Astrocyte (in vitro differentiated cells and primary cell): Measurements from ENCODE around the gene KIF26B. TPM values are rescaled to one million over a fixed set of nuclear protein-coding genes. Genes with fewer than 3 reads are reported as not detected.

ENCODE experiments used
- DNase-seq: peaks from one replicate; pipeline ENCODE4 v3.0.0-alpha.2; 2010; ENCODE audit warnings: low read depth
- FAIRE-seq: peaks from 2 replicates; lab custom pipeline; 2011; peaks lifted over from hg19 to GRCh38; lab: Jason Lieb, UNC
- H2AFZ ChIP-seq: 2 replicates; pipeline ENCODE4 v1.6.0; 2012; ENCODE audit warnings: low read depth, low read length, inconsistent platforms
- H3K27ac ChIP-seq: 2 replicates; pipeline ENCODE4 v1.5.1; 2011; ENCODE audit warnings: low read depth, low read length, inconsistent platforms
- H3K27me3 ChIP-seq: 2 replicates; pipeline ENCODE4 v1.6.0; 2011; ENCODE audit warnings: low read length, inconsistent platforms; ENCODE audit not compliant: insufficient read depth
- H3K36me3 ChIP-seq: 2 replicates; pipeline ENCODE4 v1.5.1; 2011; ENCODE audit warnings: low read length, inconsistent platforms; ENCODE audit not compliant: insufficient read depth
- H3K4me1 ChIP-seq: 2 replicates; pipeline ENCODE4 v1.5.1; 2011; ENCODE audit warnings: low read length, inconsistent platforms; ENCODE audit not compliant: insufficient read depth
- H3K4me2 ChIP-seq: 2 replicates; pipeline ENCODE4 v1.6.0; 2012; ENCODE audit warnings: low read length, inconsistent platforms
- H3K4me3 ChIP-seq: 2 replicates; pipeline ENCODE4 v1.5.1; 2011; ENCODE audit warnings: low read depth, mild to moderate bottlenecking, low read length, inconsistent platforms; ENCODE audit not compliant: insufficient read depth
- H3K79me2 ChIP-seq: 2 replicates; pipeline ENCODE4 v1.6.0; 2012; ENCODE audit warnings: mild to moderate bottlenecking, low read length, inconsistent platforms; ENCODE audit not compliant: insufficient read depth
- H3K9ac ChIP-seq: 2 replicates; pipeline ENCODE4 v1.6.0; 2012; ENCODE audit warnings: mild to moderate bottlenecking, low read length, inconsistent platforms
- H3K9me3 ChIP-seq: 2 replicates; pipeline ENCODE4 v1.5.1; 2012; ENCODE audit warnings: low read depth, mild to moderate bottlenecking, low read length, inconsistent platforms; ENCODE audit not compliant: insufficient read depth
- H4K20me1 ChIP-seq: 2 replicates; pipeline ENCODE4 v1.6.0; 2012; ENCODE audit warnings: low read length, inconsistent platforms; ENCODE audit not compliant: insufficient read depth
- H3K27ac Mint-ChIP-seq: one replicate; pipeline ENCODE4 v1.8.0; 2021; ENCODE audit warnings: mild to moderate bottlenecking, mixed read lengths; ENCODE audit not compliant: unreplicated experiment
- H3K27me3 Mint-ChIP-seq: one replicate; pipeline ENCODE4 v1.8.0; 2021; ENCODE audit warnings: low read depth, mixed read lengths; ENCODE audit not compliant: unreplicated experiment
- H3K36me3 Mint-ChIP-seq: one replicate; pipeline ENCODE4 v1.8.0; 2021; ENCODE audit warnings: low read depth, mixed read lengths; ENCODE audit not compliant: unreplicated experiment
- H3K4me1 Mint-ChIP-seq: one replicate; pipeline ENCODE4 v1.8.0; 2021; ENCODE audit warnings: low read depth, mixed read lengths; ENCODE audit not compliant: unreplicated experiment
- H3K4me3 Mint-ChIP-seq: one replicate; pipeline ENCODE4 v1.8.0; 2021; ENCODE audit warnings: mild to moderate bottlenecking, moderate library complexity, mixed read lengths; ENCODE audit not compliant: unreplicated experiment
- H3K9me3 Mint-ChIP-seq: one replicate; pipeline ENCODE4 v1.8.0; 2021; ENCODE audit warnings: mild to moderate bottlenecking, mixed read lengths; ENCODE audit not compliant: unreplicated experiment
- CTCF ChIP-seq: IDR thresholded peaks from 2 replicates; pipeline ENCODE4 v1.5.1; 2011; ENCODE audit warnings: low read depth, mild to moderate bottlenecking, inconsistent platforms, low read length, moderate library complexity; ENCODE audit not compliant: insufficient read depth
- EZH2 ChIP-seq: IDR thresholded peaks from 2 replicates; pipeline ENCODE4 v1.6.1; 2012; ENCODE audit warnings: mild to moderate bottlenecking, low read length, inconsistent platforms; ENCODE audit not compliant: insufficient read depth
- total RNA-seq: library from RNA; stranded (reverse); gene quantifications from 2 replicates; pipeline ENCODE4 v1.2.1, GENCODE V29; 2021

KIF26B gene
- total RNA-seq, 1 donor from 2014 or later = 6.8 TPM

- no peaks in the 10 kb centered on the region for H3K27me3 ChIP-seq
- H3K4me2 ChIP-seq = no peak overlapping the region
- DNase-seq = no peak
- Mint-ChIP-seq H3K9me3 (peaks cover 2% of the 10 kb centered on the region), H3K4me1 (peaks cover 15% of the 10 kb centered on the region), H3K36me3 (peaks cover 4% of the 10 kb centered on the region), H3K27me3 (no peaks in the 10 kb centered on the region), H3K27ac (no peak overlapping the region), H3K4me3 (no peak overlapping the region)
- FAIRE-seq = no peak
- no peak for TF ChIP-seq CTCF
- no peak for TF ChIP-seq EZH2
- H3K9me3 ChIP-seq = no peaks in the 10 kb centered on the region
- H4K20me1 ChIP-seq = peaks cover 15% of the 10 kb centered on the region
- H3K4me1 ChIP-seq = no peaks in the 10 kb centered on the region
- H3K27ac ChIP-seq = no peak overlapping the region
- H3K79me2 ChIP-seq = no peaks in the 10 kb centered on the region
- no peak overlapping the region for H3K9ac ChIP-seq
- H3K4me3 ChIP-seq = no peak overlapping the region
- no peak overlapping the region for H2AFZ ChIP-seq
- H3K36me3 ChIP-seq = no peaks in the 10 kb centered on the region
Measured at GRCh38 chr1:245263529-245264095, 108.8 kb downstream of the KIF26B start.

GRCh38 chr1:245264226-245264625, 109.4 kb downstream of the KIF26B start:
- H3K36me3 Mint-ChIP-seq = peaks cover 1% of the 10 kb centered on the region
- H3K4me3 Mint-ChIP-seq = no peak overlapping the region
- Histone ChIP-seq H3K27ac (no peak overlapping the region), H3K9ac (no peak overlapping the region), H3K36me3 (no peaks in the 10 kb centered on the region), H3K79me2 (no peaks in the 10 kb centered on the region), H3K9me3 (no peaks in the 10 kb centered on the region), H3K4me2 (no peak overlapping the region), H3K4me1 (no peaks in the 10 kb centered on the region), H3K27me3 (no peaks in the 10 kb centered on the region), H4K20me1 (peaks cover 14% of the 10 kb centered on the region), H2AFZ (no peak overlapping the region), H3K4me3 (no peak overlapping the region)
- H3K9me3 Mint-ChIP-seq = peaks cover under 1% of the 10 kb centered on the region
- H3K27ac Mint-ChIP-seq = no peak overlapping the region
- H3K4me1 Mint-ChIP-seq = peaks cover 13% of the 10 kb centered on the region
- TF ChIP-seq CTCF = no peak
- TF ChIP-seq EZH2 = no peak
- FAIRE-seq = no peak
- DNase-seq = no peak
- H3K27me3 Mint-ChIP-seq = no peaks in the 10 kb centered on the region

- H4K20me1 ChIP-seq = no peaks in the 10 kb centered on the region
Measured at GRCh38 chr1:245266105-245266504, 111.3 kb downstream of the KIF26B start.

More at GRCh38 chr1:245266105-245266504, 111.3 kb downstream of the KIF26B start:
- no peak overlapping the region for H3K27ac Mint-ChIP-seq
- H3K27me3 Mint-ChIP-seq = peaks cover 3% of the 10 kb centered on the region
- Histone ChIP-seq H2AFZ (no peak overlapping the region), H3K4me3 (no peak overlapping the region), H3K79me2 (no peaks in the 10 kb centered on the region), H3K36me3 (no peaks in the 10 kb centered on the region), H3K9ac (no peak overlapping the region), H3K27ac (no peak overlapping the region), H3K9me3 (no peaks in the 10 kb centered on the region), H3K4me1 (no peaks in the 10 kb centered on the region), H3K4me2 (no peak overlapping the region), H3K27me3 (no peaks in the 10 kb centered on the region)
- peaks cover 6% of the 10 kb centered on the region for H3K4me1 Mint-ChIP-seq
- H3K36me3 Mint-ChIP-seq = peaks cover 5% of the 10 kb centered on the region
- peaks cover 5% of the 10 kb centered on the region for H3K9me3 Mint-ChIP-seq
- TF ChIP-seq CTCF (no peak), EZH2 (no peak)
- FAIRE-seq (no peak), DNase-seq (no peak)
- H3K4me3 Mint-ChIP-seq = no peak overlapping the region
